HUES64 (cell line): ENCODE data around the gene TMEM253.

Experiments
- H3K27ac ChIP-seq: 2 replicates; pipeline ENCODE4 v1.7.0; 2013; ENCODE audit warnings: low read depth, low read length, inconsistent platforms
- H3K27me3 ChIP-seq: 2 replicates; pipeline ENCODE4 v1.6.1; 2013; ENCODE audit warnings: mild to moderate bottlenecking, low read length; ENCODE audit not compliant: insufficient read depth
- H3K36me3 ChIP-seq: 2 replicates; pipeline ENCODE4 v1.6.1; 2013; ENCODE audit warnings: mild to moderate bottlenecking, low read length; ENCODE audit not compliant: insufficient read depth
- H3K4me1 ChIP-seq: 2 replicates; pipeline ENCODE4 v1.6.1; 2013; ENCODE audit warnings: mild to moderate bottlenecking, low read length, moderate library complexity; ENCODE audit not compliant: insufficient read depth
- H3K4me3 ChIP-seq: 2 replicates; pipeline ENCODE4 v1.5.1; 2013; ENCODE audit warnings: mild to moderate bottlenecking, low read length, moderate library complexity
- H3K9ac ChIP-seq: 2 replicates; pipeline ENCODE4 v1.6.1; 2013; ENCODE audit warnings: mild to moderate bottlenecking, low read depth, low read length
- H3K9me3 ChIP-seq: 2 replicates; pipeline ENCODE4 v1.6.1; 2013; ENCODE audit warnings: low read depth, low read length; ENCODE audit not compliant: insufficient read depth
- WGBS: fragments of 150-250, 120-280 bp; methylation state at CpG from one replicate; pipeline ENCODE4 v1.1.7; 2013; ENCODE audit warnings: missing lambda C conversion rate; 5-methylcytosine and 5-hydroxymethylcytosine counted together

Gene TMEM253

GRCh38 chr14:21060614-21061346, 40.1 kb upstream of the TMEM253 start:
- no peaks in the 10 kb centered on the region for H3K9me3 ChIP-seq
- H3K36me3 ChIP-seq = no peaks in the 10 kb centered on the region
- H3K4me3 ChIP-seq = no peak overlapping the region
- no peak overlapping the region for H3K27ac ChIP-seq
- peaks cover 12% of the 10 kb centered on the region for H3K4me1 ChIP-seq
- no peak overlapping the region for H3K9ac ChIP-seq
- 84% methylated on average over 13 of the region's 13 CpGs for WGBS
- no peaks in the 10 kb centered on the region for H3K27me3 ChIP-seq

GRCh38 chr14:21061347-21061668, 39.6 kb upstream of the TMEM253 start:
- no peak overlapping the region for H3K9ac ChIP-seq
- WGBS = 88% methylated on average over 3 of the region's 3 CpGs
- H3K27me3 ChIP-seq = no peaks in the 10 kb centered on the region
- H3K9me3 ChIP-seq = no peaks in the 10 kb centered on the region
- no peak overlapping the region for H3K27ac ChIP-seq
- H3K36me3 ChIP-seq = no peaks in the 10 kb centered on the region
- peaks cover 10% of the 10 kb centered on the region for H3K4me1 ChIP-seq
- H3K4me3 ChIP-seq = no peak overlapping the region

- H3K36me3 ChIP-seq = no peaks in the 10 kb centered on the region
- H3K4me1 ChIP-seq = peaks cover 10% of the 10 kb centered on the region
- no peak overlapping the region for H3K9ac ChIP-seq
- no peak overlapping the region for H3K27ac ChIP-seq
- WGBS = 62% methylated on average over 3 of the region's 3 CpGs
- H3K27me3 ChIP-seq = peaks cover 12% of the 10 kb centered on the region
- no peak overlapping the region for H3K4me3 ChIP-seq
- no peaks in the 10 kb centered on the region for H3K9me3 ChIP-seq
Measured at GRCh38 chr14:21063479-21063878, 37.4 kb upstream of the TMEM253 start.

- Histone ChIP-seq H3K27ac (no peak overlapping the region), H3K4me3 (no peak overlapping the region), H3K9ac (no peak overlapping the region), H3K27me3 (peaks cover 17% of the 10 kb centered on the region), H3K36me3 (no peaks in the 10 kb centered on the region), H3K4me1 (peaks cover 13% of the 10 kb centered on the region), H3K9me3 (no peaks in the 10 kb centered on the region)
- WGBS = 84% methylated on average over 5 of the region's 7 CpGs
Measured at GRCh38 chr14:21066882-21067502, 33.9 kb upstream of the TMEM253 start.

GRCh38 chr14:21068521-21069387, 32.1 kb upstream of the TMEM253 start:
- Histone ChIP-seq H3K9me3 (no peaks in the 10 kb centered on the region), H3K9ac (peak overlapping the region; percentile 76), H3K27me3 (peaks cover 17% of the 10 kb centered on the region), H3K36me3 (peaks cover 15% of the 10 kb centered on the region), H3K4me3 (peak overlapping the region; percentile 80), H3K4me1 (peaks cover 16% of the 10 kb centered on the region), H3K27ac (peak overlapping the region; percentile 52)
- WGBS = under 1% methylated on average over 45 of the region's 45 CpGs

- peak overlapping the region; percentile 80 for H3K4me3 ChIP-seq
- H3K9ac ChIP-seq = peak overlapping the region; percentile 76
- under 1% methylated on average over 38 of the region's 40 CpGs for WGBS
- peaks cover 22% of the 10 kb centered on the region for H3K36me3 ChIP-seq
- peak overlapping the region; percentile 81 for H3K27ac ChIP-seq
- peaks cover 14% of the 10 kb centered on the region for H3K4me1 ChIP-seq
- H3K9me3 ChIP-seq = no peaks in the 10 kb centered on the region
- peaks cover 17% of the 10 kb centered on the region for H3K27me3 ChIP-seq
Measured at GRCh38 chr14:21069388-21070082, 31.3 kb upstream of the TMEM253 start.

- under 1% methylated on average over 63 of the region's 63 CpGs for WGBS
- H3K4me1 ChIP-seq = peaks cover 14% of the 10 kb centered on the region
Measured at GRCh38 chr14:21070083-21070609, 30.7 kb upstream of the TMEM253 start, which contains the start of gene ARHGEF40. Gene ARHGEF40, plus strand, starts transcription at chr14:21070304. Its CDS starts 93 bp downstream, at chr14:21070397.

GRCh38 chr14:21070610-21071224, 30.1 kb upstream of the TMEM253 start:
- Histone ChIP-seq H3K4me1 (peaks cover 14% of the 10 kb centered on the region), H3K4me3 (peak overlapping the region; percentile 80), H3K27ac (peak overlapping the region; percentile 90), H3K9ac (peak overlapping the region; percentile 69), H3K27me3 (peaks cover 17% of the 10 kb centered on the region), H3K36me3 (peaks cover 34% of the 10 kb centered on the region), H3K9me3 (no peaks in the 10 kb centered on the region)
- WGBS = under 1% methylated on average over 23 of the region's 23 CpGs

More at GRCh38 chr14:21070083-21070609, 30.7 kb upstream of the TMEM253 start, which contains the start of gene ARHGEF40:
- H3K27ac ChIP-seq = peak within 1 kb of the TSS; percentile 90
- H3K9ac ChIP-seq = peak within 1 kb of the TSS; percentile 76
- no peaks in the 10 kb centered on the region for H3K9me3 ChIP-seq
- peaks cover 28% of the 10 kb centered on the region for H3K36me3 ChIP-seq
- peak within 1 kb of the TSS; percentile 80 for H3K4me3 ChIP-seq
- peaks cover 17% of the 10 kb centered on the region for H3K27me3 ChIP-seq

GRCh38 chr14:21071225-21072030, 29.4 kb upstream of the TMEM253 start:
- H3K27me3 ChIP-seq = peaks cover 17% of the 10 kb centered on the region
- no peaks in the 10 kb centered on the region for H3K9me3 ChIP-seq
- H3K27ac ChIP-seq = peak overlapping the region; percentile 90
- H3K4me1 ChIP-seq = peaks cover 14% of the 10 kb centered on the region
- peaks cover 41% of the 10 kb centered on the region for H3K36me3 ChIP-seq
- under 1% methylated on average over 37 of the region's 37 CpGs for WGBS
- H3K4me3 ChIP-seq = peak overlapping the region; percentile 80
- H3K9ac ChIP-seq = peak overlapping the region; percentile 69
